Caco-2 (cell line): ENCODE data around the gene TMEM54. TPM values are rescaled to one million over a fixed set of nuclear protein-coding genes. Genes with fewer than 3 reads are reported as not detected.
A peak's percentile ranks its signal among the peaks of the same experiment; 100 is the strongest.

ENCODE experiments used
- BruUV-seq: library from RNA; stranded (reverse); fragments of 400-500 nt; replicated peaks from 2 replicates; lab custom pipeline; 2021; lab: Mats Ljungman, UMichigan
- CTCF ChIA-PET: fragments of 300-600 bp; sonication (Branson Sonifier 250); formaldehyde crosslinking; loops from one replicate; lab custom pipeline; 2022; ENCODE audit warnings: antibody characterized with exemption; lab: Charles Lee
- POLR2A ChIA-PET: fragments of 300-600 bp; sonication (Branson Sonifier 250); formaldehyde crosslinking; loops from one replicate; lab custom pipeline; 2022; ENCODE audit warnings: antibody characterized with exemption; lab: Charles Lee
- DNase-seq, 2 experiments: peaks; one replicate each; pipeline versions ENCODE4 v3.0.0 to v3.0.0-alpha.2; 2020 to 2022
- H3K27me3 ChIP-seq: replicated peaks from 2 replicates; pipeline ENCODE4 v1.6.0; 2011; ENCODE audit warnings: low read length; ENCODE audit not compliant: control insufficient read depth, insufficient read depth
- H3K36me3 ChIP-seq: 2 replicates; pipeline ENCODE4 v1.5.1; 2011; ENCODE audit warnings: low read length; ENCODE audit not compliant: control insufficient read depth, insufficient read depth
- H3K4me1 ChIP-seq: fragments of 250-450 bp; sonication (Bioruptor Pico); 2 replicates; pipeline ENCODE4 v1.5.1; 2020; ENCODE audit warnings: mild to moderate bottlenecking
- H3K4me3 ChIP-seq: 2 replicates; pipeline ENCODE4 v1.5.1; 2011; ENCODE audit warnings: low read depth, mild to moderate bottlenecking, control low read depth, low read length
- H3K9me3 ChIP-seq: fragments of 250-450 bp; sonication (Bioruptor Pico); 2 replicates; pipeline ENCODE4 v1.5.1; 2020; ENCODE audit warnings: mild to moderate bottlenecking, moderate library complexity
- H3K27ac Mint-ChIP-seq: one replicate; pipeline ENCODE4 v1.8.0; 2022; ENCODE audit warnings: mixed read lengths; ENCODE audit not compliant: unreplicated experiment
- H3K27me3 Mint-ChIP-seq: one replicate; pipeline ENCODE4 v1.8.0; 2022; ENCODE audit warnings: mixed read lengths; ENCODE audit not compliant: insufficient read depth, unreplicated experiment
- H3K36me3 Mint-ChIP-seq: one replicate; pipeline ENCODE4 v1.8.0; 2022; ENCODE audit warnings: mild to moderate bottlenecking, mixed read lengths; ENCODE audit not compliant: insufficient read depth, unreplicated experiment
- H3K4me1 Mint-ChIP-seq: one replicate; pipeline ENCODE4 v1.8.0; 2022; ENCODE audit warnings: low read depth, mixed read lengths; ENCODE audit not compliant: unreplicated experiment
- H3K4me3 Mint-ChIP-seq: one replicate; pipeline ENCODE4 v1.8.0; 2022; ENCODE audit warnings: mild to moderate bottlenecking, moderate library complexity, mixed read lengths; ENCODE audit not compliant: unreplicated experiment
- H3K9me3 Mint-ChIP-seq: one replicate; pipeline ENCODE4 v1.8.0; 2022; ENCODE audit warnings: mixed read lengths; ENCODE audit not compliant: unreplicated experiment
- CTCF ChIP-seq, 2 experiments: fragments of 200-600 bp in 1 of 2; IDR thresholded peaks; 1 replicate in 1 of 2; 2 replicates in 1 of 2; pipeline versions ENCODE4 v1.5.1 to v1.8.0; 2011 to 2022; ENCODE audit warnings: antibody characterized with exemption in 1 of 2, control low read depth in 1 of 2, inconsistent platforms in 1 of 2, low read depth in 1 of 2, low read length in 1 of 2, mild to moderate bottlenecking in 1 of 2, moderate library complexity in 1 of 2; ENCODE audit not compliant: insufficient read depth in 1 of 2, severe bottlenecking in 1 of 2, unreplicated experiment in 1 of 2
- intact Hi-C: fragments of 100-400 bp; cut with micrococcal nuclease; formaldehyde crosslinking; loops from one replicate; pipeline ENCODE4 v1.10.0; 2022; ENCODE audit not compliant: unreplicated experiment
- total RNA-seq: library from RNA; stranded (reverse); gene quantifications from 2 replicates; pipeline ENCODE4 v1.2.3, GENCODE V29; 2022

The TMEM54 gene
- total RNA-seq, 1 experiment from 2014 or later = 50.1 TPM

- BruUV-seq = no TSS peak
- Mint-ChIP-seq H3K9me3 (no peaks in the 10 kb centered on the region), H3K27me3 (no peaks in the 10 kb centered on the region), H3K4me1 (peaks cover 8% of the 10 kb centered on the region), H3K27ac (no peak overlapping the region), H3K36me3 (peaks cover 42% of the 10 kb centered on the region), H3K4me3 (no peak overlapping the region)
- no peaks in the 10 kb centered on the region for H3K36me3 ChIP-seq
- no peak for TF ChIP-seq CTCF (IDR thresholded peaks at IDR 0.05; ENCODE audit: insufficient read depth in 1 of 2, low read depth in 1 of 2, low read length in 1 of 2, severe bottlenecking in 1 of 2, unreplicated experiment in 1 of 2)
- H3K4me3 ChIP-seq = no peak overlapping the region
- no peaks in the 10 kb centered on the region for H3K27me3 ChIP-seq
- no peak for DNase-seq
- ChIA-PET POLR2A (no interaction called here), CTCF (no interaction called here)
- H3K9me3 ChIP-seq = no peaks in the 10 kb centered on the region; the same call in 1 of the 2 replicates
- peaks cover 30% of the 10 kb centered on the region for H3K4me1 ChIP-seq
- intact Hi-C loops = no loop called here
Measured at GRCh38 chr1:32944180-32944579, 43.0 kb upstream of the TMEM54 start.

- H3K4me1 Mint-ChIP-seq = peaks cover 11% of the 10 kb centered on the region
- TF ChIP-seq CTCF (IDR thresholded peaks at IDR 0.05; ENCODE audit: insufficient read depth in 1 of 2, low read depth in 1 of 2, low read length in 1 of 2, severe bottlenecking in 1 of 2, unreplicated experiment in 1 of 2) = no peak
- H3K4me3 Mint-ChIP-seq = no peak overlapping the region
- intact Hi-C loops = loop anchor here (10.0 kb wide), 1 partner anchor 145 kb away; the partner anchor contains the start of gene AZIN2
- ChIA-PET CTCF (no interaction called here), POLR2A (no interaction called here)
- Histone ChIP-seq H3K4me3 (no peak overlapping the region), H3K27me3 (no peaks in the 10 kb centered on the region), H3K4me1 (peaks cover 9% of the 10 kb centered on the region; the same call in 1 of the 2 replicates), H3K36me3 (no peaks in the 10 kb centered on the region), H3K9me3 (no peaks in the 10 kb centered on the region)
- H3K27ac Mint-ChIP-seq = no peak overlapping the region
- no peaks in the 10 kb centered on the region for H3K27me3 Mint-ChIP-seq
- no peaks in the 10 kb centered on the region for H3K9me3 Mint-ChIP-seq
- no TSS peak for BruUV-seq
- no peak for DNase-seq
- peaks cover 62% of the 10 kb centered on the region for H3K36me3 Mint-ChIP-seq
Measured at GRCh38 chr1:32939655-32940371, 38.6 kb upstream of the TMEM54 start.

- Mint-ChIP-seq H3K36me3 (peaks cover 44% of the 10 kb centered on the region), H3K27me3 (no peaks in the 10 kb centered on the region), H3K27ac (peak overlapping the region; percentile 64), H3K4me1 (peaks cover 24% of the 10 kb centered on the region), H3K4me3 (no peak overlapping the region), H3K9me3 (no peaks in the 10 kb centered on the region)
- Histone ChIP-seq H3K9me3 (no peaks in the 10 kb centered on the region), H3K4me1 (peaks cover 24% of the 10 kb centered on the region), H3K4me3 (no peak overlapping the region), H3K27me3 (no peaks in the 10 kb centered on the region), H3K36me3 (no peaks in the 10 kb centered on the region)
- POLR2A ChIA-PET = no interaction called here
- no peak for TF ChIP-seq CTCF (IDR thresholded peaks at IDR 0.05; ENCODE audit: insufficient read depth in 1 of 2, low read depth in 1 of 2, low read length in 1 of 2, severe bottlenecking in 1 of 2, unreplicated experiment in 1 of 2)
- DNase-seq = no peak
- BruUV-seq = no TSS peak
- CTCF ChIA-PET = no interaction called here
- intact Hi-C loops = loop anchor here (10.0 kb wide), 1 partner anchor 148 kb away; the partner anchor contains the start of gene AZIN2
Measured at GRCh38 chr1:32937061-32937460, 35.9 kb upstream of the TMEM54 start.
